B cell (primary cell): Measurements from ENCODE around the gene NCOA3.

ENCODE experiments used
- CTCF ChIP-seq: fragments of 200-600 bp; IDR thresholded peaks from one replicate; pipeline ENCODE4 v1.8.0; 2022; ENCODE audit warnings: antibody characterized with exemption, mild to moderate bottlenecking
- EZH2 ChIP-seq: IDR thresholded peaks from 2 replicates; pipeline ENCODE4 v1.6.1; 2012; ENCODE audit warnings: borderline replicate concordance, low read depth, mild to moderate bottlenecking, moderate library complexity, low read length; ENCODE audit not compliant: insufficient read depth, poor library complexity, severe bottlenecking

- TF ChIP-seq EZH2 (no peak), CTCF (no peak)
Observed at GRCh38 chr20:47705497-47705856, 203.8 kb downstream of the NCOA3 start.
